ENCODE results near the gene ZNF431. TPM values are rescaled to one million over a fixed set of nuclear protein-coding genes. Genes with fewer than 3 reads are reported as not detected.
A peak's percentile ranks its signal among the peaks of the same experiment; 100 is the strongest.

The ZNF431 gene
- 23.9 and 25.2 TPM in 2 replicates for polyA plus RNA-seq (2013)

DNA sequence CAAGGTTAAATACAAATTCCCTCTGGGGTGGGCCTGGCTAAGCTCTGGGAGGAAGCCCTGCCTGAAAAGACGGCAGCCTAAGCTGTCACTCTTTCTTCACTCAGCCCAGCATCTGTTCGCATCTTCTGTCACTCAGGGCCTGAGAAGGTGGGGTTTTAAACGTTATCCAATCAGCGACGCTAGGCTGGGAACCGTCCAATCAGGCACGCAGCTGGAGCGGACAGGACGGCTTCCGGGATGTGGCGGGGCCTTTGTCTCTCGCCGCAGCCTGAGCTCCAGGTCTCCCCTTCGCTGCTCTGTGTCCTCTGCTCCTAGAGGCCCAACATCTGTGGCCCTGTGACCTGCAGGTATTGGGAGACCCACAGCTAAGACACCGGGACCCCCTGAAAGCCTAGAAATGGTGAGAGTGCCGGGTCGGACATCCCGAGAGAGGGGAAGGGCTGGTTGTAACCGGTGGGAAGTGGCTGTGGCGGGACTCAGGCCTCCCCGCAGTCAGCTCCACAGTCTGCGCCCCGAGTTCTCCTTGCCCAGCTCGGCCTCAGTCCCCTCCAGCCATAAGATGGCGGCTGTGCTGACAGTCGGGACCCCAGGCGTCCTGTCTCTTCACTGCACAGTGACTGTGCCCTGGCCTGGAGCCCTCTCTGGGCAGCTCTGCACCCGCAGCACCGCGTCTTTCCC, at the start of gene ZNF431:
Gene ZNF431 (plus strand): TSS at position 254 of the 678 bp plus-strand sequence. CDS start 144 bp downstream, at position 398.
- H3K9ac ChIP-seq (ENCODE audit: low read length), result peak within 1 kb of the TSS; percentile 95

DNA sequence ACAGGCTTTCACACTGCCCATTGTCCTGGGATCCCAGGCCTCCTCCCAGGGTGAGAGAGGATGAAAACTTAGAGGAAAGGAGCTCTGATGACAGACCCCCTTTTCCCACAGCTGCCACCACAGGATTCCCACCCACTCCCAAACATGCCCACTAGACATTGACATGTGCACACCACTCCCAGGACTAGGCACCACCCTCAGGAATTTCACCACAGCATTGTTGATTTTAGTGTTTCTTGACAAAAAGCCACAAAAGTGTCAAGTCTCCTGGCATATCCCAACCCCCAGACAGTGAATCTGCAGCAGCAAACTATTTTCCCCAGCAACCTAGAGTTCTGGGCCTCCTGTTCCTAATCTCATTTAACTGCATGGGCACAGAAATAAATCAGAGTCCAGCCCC, 49.7 kb upstream of the ZNF431 start:
- peak overlapping the region; percentile 90 for H3K27ac ChIP-seq (ENCODE audit: low read depth, low read length)
- no peak overlapping the region for H2AK5ac ChIP-seq (ENCODE audit: low read length)
- H3K14ac ChIP-seq (ENCODE audit: low read length), result no peak overlapping the region
- H4K8ac ChIP-seq (ENCODE audit: low read depth, low read length), result no peak overlapping the region
- no peak overlapping the region for H3K18ac ChIP-seq (ENCODE audit: low read length)
- no peak overlapping the region for H3K9ac ChIP-seq (ENCODE audit: low read length)
- no peak overlapping the region for H3K4ac ChIP-seq (ENCODE audit: low read depth, low read length)
- peaks cover 4% of the 10 kb centered on the region for H3K79me1 ChIP-seq (ENCODE audit: low read length)
- peak overlapping the region; percentile 63 for H2BK5ac ChIP-seq (ENCODE audit: low read depth, low read length, poor library complexity)
- H3K4me1 ChIP-seq (ENCODE audit: control insufficient read depth in 1 of 2, insufficient read depth in 2 of 2, low read length in 2 of 2), result peaks cover 11 to 14% of the 10 kb centered on the region in 2 experiments
- no peak overlapping the region for H2BK120ac ChIP-seq (ENCODE audit: insufficient read depth, low read length, poor library complexity)
- DNase-seq, result no peak
- H3K79me2 ChIP-seq (ENCODE audit: control insufficient read depth, insufficient read depth, low read length, poor library complexity), result peaks cover 6% of the 10 kb centered on the region
- H3K9me3 ChIP-seq (ENCODE audit: insufficient read depth, low read depth, low read length), result no peaks in the 10 kb centered on the region
- H2BK12ac ChIP-seq (ENCODE audit: low read length), result peak overlapping the region; percentile 80
- H3K23ac ChIP-seq (ENCODE audit: low read length), result no peak overlapping the region
- H2AFZ ChIP-seq (ENCODE audit: insufficient read depth, low read length, poor library complexity), result no peak overlapping the region
- no peaks in the 10 kb centered on the region for H3K27me3 ChIP-seq (ENCODE audit: insufficient read depth, low read length)
- H4K12ac ChIP-seq (ENCODE audit: low read depth, low read length), result no peak overlapping the region
- H3K36me3 ChIP-seq (ENCODE audit: control insufficient read depth in 1 of 2, insufficient read depth in 2 of 2, low read length in 2 of 2), result peaks cover 9 to 21% of the 10 kb centered on the region in 2 experiments
- peak overlapping the region; percentile 65 for H4K91ac ChIP-seq (ENCODE audit: low read depth, low read length)
- no peak overlapping the region for H3K4me2 ChIP-seq (ENCODE audit: low read length)
- H3K4me3 ChIP-seq (ENCODE audit: low read depth, low read length), result no peak overlapping the region

More for the DNA sequence above, at the start of gene ZNF431:
- Histone ChIP-seq H4K8ac (ENCODE audit: low read depth, low read length) (peak within 1 kb of the TSS; percentile 39), H3K27me3 (ENCODE audit: insufficient read depth, low read length) (no peaks in the 10 kb centered on the region), H2BK5ac (ENCODE audit: low read depth, low read length, poor library complexity) (peak within 1 kb of the TSS; percentile 18), H3K4me3 (ENCODE audit: low read depth, low read length) (peak within 1 kb of the TSS; percentile 91), H2BK12ac (ENCODE audit: low read length) (no peak within 1 kb of the TSS), H3K36me3 (ENCODE audit: control insufficient read depth in 1 of 2, insufficient read depth in 2 of 2, low read length in 2 of 2) (peaks cover 9 to 10% of the 10 kb centered on the region in 2 experiments), H3K23ac (ENCODE audit: low read length) (no peak within 1 kb of the TSS), H2AK5ac (ENCODE audit: low read length) (peak within 1 kb of the TSS; percentile 77), H3K4ac (ENCODE audit: low read depth, low read length) (peak within 1 kb of the TSS; percentile 79), H2BK120ac (ENCODE audit: insufficient read depth, low read length, poor library complexity) (peak within 1 kb of the TSS; percentile 8), H2AFZ (ENCODE audit: insufficient read depth, low read length, poor library complexity) (peak within 1 kb of the TSS; percentile 73), H3K4me2 (ENCODE audit: low read length) (peak within 1 kb of the TSS; percentile 75), H4K91ac (ENCODE audit: low read depth, low read length) (peak within 1 kb of the TSS; percentile 52), H3K79me1 (ENCODE audit: low read length) (peaks cover 6% of the 10 kb centered on the region), H3K79me2 (ENCODE audit: control insufficient read depth, insufficient read depth, low read length, poor library complexity) (peaks cover 5% of the 10 kb centered on the region), H3K4me1 (ENCODE audit: control insufficient read depth in 1 of 2, insufficient read depth in 2 of 2, low read length in 2 of 2) (peaks cover 0 to 2% of the 10 kb centered on the region in 2 experiments), H3K27ac (ENCODE audit: low read depth, low read length) (peak within 1 kb of the TSS; percentile 35), H3K9me3 (ENCODE audit: insufficient read depth, low read depth, low read length) (no peaks in the 10 kb centered on the region), H3K18ac (ENCODE audit: low read length) (peak within 1 kb of the TSS; percentile 17), H3K14ac (ENCODE audit: low read length) (peak within 1 kb of the TSS; percentile 33), H4K12ac (ENCODE audit: low read depth, low read length) (peak within 1 kb of the TSS; percentile 14)
- no CpG with 5 or more reads among the region's 30 CpGs for WGBS (ENCODE audit: extremely low coverage, insufficient coverage, insufficient read length)
- peak; percentile 92 to 97 for DNase-seq

DNA sequence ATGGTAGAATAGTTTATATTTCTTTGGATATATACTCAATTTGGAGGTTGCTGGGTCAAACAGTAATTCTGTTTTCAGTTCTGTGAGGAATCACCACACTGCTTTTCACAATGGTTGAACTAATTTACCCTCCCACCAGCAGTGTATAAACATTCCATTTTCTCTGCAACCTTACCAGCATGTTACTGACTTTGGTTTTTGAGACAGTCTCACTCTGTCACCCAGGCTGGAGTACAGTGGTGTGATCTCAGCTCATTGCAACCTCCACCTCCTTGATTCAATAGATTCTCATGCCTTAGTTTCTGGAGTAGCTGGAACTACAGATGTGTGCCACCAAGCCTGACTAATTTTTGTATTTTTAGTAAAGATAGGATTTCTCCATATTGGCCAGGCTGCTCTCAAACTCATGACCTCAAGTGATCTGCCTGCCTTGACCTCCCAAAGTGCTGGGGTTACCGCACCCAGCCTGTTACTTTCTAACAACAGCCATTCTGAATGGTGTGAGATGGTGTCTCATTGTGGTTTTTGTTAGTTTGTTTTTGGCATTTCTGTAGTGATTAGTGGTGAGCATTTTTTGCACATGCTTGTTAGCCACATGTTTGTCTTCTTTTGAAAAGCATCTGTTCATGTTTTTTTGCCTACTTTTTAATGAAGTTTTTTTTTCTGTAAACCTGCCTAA, 47.4 kb upstream of the ZNF431 start:
- H3K23ac ChIP-seq (ENCODE audit: low read length), result no peak overlapping the region
- no peak overlapping the region for H3K14ac ChIP-seq (ENCODE audit: low read length)
- H2AK5ac ChIP-seq (ENCODE audit: low read length), result no peak overlapping the region
- peaks cover 12 to 22% of the 10 kb centered on the region in 2 experiments for H3K36me3 ChIP-seq (ENCODE audit: control insufficient read depth in 1 of 2, insufficient read depth in 2 of 2, low read length in 2 of 2)
- H3K9me3 ChIP-seq (ENCODE audit: insufficient read depth, low read depth, low read length), result no peaks in the 10 kb centered on the region
- H2BK12ac ChIP-seq (ENCODE audit: low read length), result no peak overlapping the region
- no peak overlapping the region for H2AFZ ChIP-seq (ENCODE audit: insufficient read depth, low read length, poor library complexity)
- no peak overlapping the region for H2BK5ac ChIP-seq (ENCODE audit: low read depth, low read length, poor library complexity)
- peak overlapping the region; percentile 57 for H4K91ac ChIP-seq (ENCODE audit: low read depth, low read length)
- H3K4me1 ChIP-seq (ENCODE audit: control insufficient read depth in 1 of 2, insufficient read depth in 2 of 2, low read length in 2 of 2), result peaks cover 11 to 14% of the 10 kb centered on the region in 2 experiments
- no peak overlapping the region for H4K8ac ChIP-seq (ENCODE audit: low read depth, low read length)
- WGBS (ENCODE audit: extremely low coverage, insufficient coverage, insufficient read length), result no CpG with 5 or more reads among the region's 1 CpG
- H3K79me1 ChIP-seq (ENCODE audit: low read length), result peaks cover 4% of the 10 kb centered on the region
- no peak for DNase-seq
- peaks cover 6% of the 10 kb centered on the region for H3K79me2 ChIP-seq (ENCODE audit: control insufficient read depth, insufficient read depth, low read length, poor library complexity)
- no peak overlapping the region for H3K9ac ChIP-seq (ENCODE audit: low read length)
- no peak overlapping the region for H2BK120ac ChIP-seq (ENCODE audit: insufficient read depth, low read length, poor library complexity)
- H3K18ac ChIP-seq (ENCODE audit: low read length), result no peak overlapping the region
- peak overlapping the region; percentile 22 for H3K27ac ChIP-seq (ENCODE audit: low read depth, low read length)
- H3K4me3 ChIP-seq (ENCODE audit: low read depth, low read length), result no peak overlapping the region
- H3K4ac ChIP-seq (ENCODE audit: low read depth, low read length), result peak overlapping the region; percentile 91
- H4K12ac ChIP-seq (ENCODE audit: low read depth, low read length), result no peak overlapping the region
- H3K27me3 ChIP-seq (ENCODE audit: insufficient read depth, low read length), result no peaks in the 10 kb centered on the region
- H3K4me2 ChIP-seq (ENCODE audit: low read length), result no peak overlapping the region

GRCh38 chr19:21098291-21098690, 43.5 kb upstream of the ZNF431 start:
- no CpG with 5 or more reads among the region's 2 CpGs for WGBS (ENCODE audit: extremely low coverage, insufficient coverage, insufficient read length)
- Histone ChIP-seq H3K23ac (ENCODE audit: low read length) (no peak overlapping the region), H3K9ac (ENCODE audit: low read length) (no peak overlapping the region), H3K27me3 (ENCODE audit: insufficient read depth, low read length) (no peaks in the 10 kb centered on the region), H3K27ac (ENCODE audit: low read depth, low read length) (peak overlapping the region; percentile 58), H3K4me2 (ENCODE audit: low read length) (no peak overlapping the region), H3K4ac (ENCODE audit: low read depth, low read length) (no peak overlapping the region), H3K79me1 (ENCODE audit: low read length) (peaks cover 2% of the 10 kb centered on the region), H4K8ac (ENCODE audit: low read depth, low read length) (no peak overlapping the region), H3K79me2 (ENCODE audit: control insufficient read depth, insufficient read depth, low read length, poor library complexity) (peaks cover 6% of the 10 kb centered on the region), H3K14ac (ENCODE audit: low read length) (no peak overlapping the region), H2AFZ (ENCODE audit: insufficient read depth, low read length, poor library complexity) (no peak overlapping the region), H2BK5ac (ENCODE audit: low read depth, low read length, poor library complexity) (no peak overlapping the region), H3K9me3 (ENCODE audit: insufficient read depth, low read depth, low read length) (no peaks in the 10 kb centered on the region), H3K36me3 (ENCODE audit: control insufficient read depth in 1 of 2, insufficient read depth in 2 of 2, low read length in 2 of 2) (peaks cover 17 to 20% of the 10 kb centered on the region in 2 experiments), H2BK120ac (ENCODE audit: insufficient read depth, low read length, poor library complexity) (no peak overlapping the region), H2AK5ac (ENCODE audit: low read length) (no peak overlapping the region), H3K18ac (ENCODE audit: low read length) (no peak overlapping the region), H3K4me1 (ENCODE audit: control insufficient read depth in 1 of 2, insufficient read depth in 2 of 2, low read length in 2 of 2) (peaks cover 3 to 11% of the 10 kb centered on the region in 2 experiments), H4K91ac (ENCODE audit: low read depth, low read length) (no peak overlapping the region), H2BK12ac (ENCODE audit: low read length) (no peak overlapping the region), H4K12ac (ENCODE audit: low read depth, low read length) (no peak overlapping the region), H3K4me3 (ENCODE audit: low read depth, low read length) (no peak overlapping the region)
- peak in 1 of 2 donors; percentile 67 for DNase-seq
